ENCODE data around the gene EHMT2.

GRCh38 chr6:31874836-31875572, 22.5 kb downstream of the EHMT2 start:
- TF ChIP-seq EGR2 (tag by site-specific recombination; IDR thresholded peaks at IDR 0.05; ENCODE audit: low read depth) (no peak), CTCF (tag by site-specific recombination; IDR thresholded peaks at IDR 0.05) (no peak), ZNF175 (tag by site-specific recombination; IDR thresholded peaks at IDR 0.05) (no peak), ZNF501 (tag by site-specific recombination; IDR thresholded peaks at IDR 0.05) (no peak)
